Stimulated activated CD8-positive, alpha-beta memory T cell treated with anti-CD3 and anti-CD28 coated beads, Interleukin-15, amount 100 ng/mL, for 24 hours (primary cell): ENCODE measurements around the gene SETBP1.
A peak's percentile ranks its signal among the peaks of the same experiment; 100 is the strongest.

Experiments used
- DNase-seq: peaks from one replicate; pipeline ENCODE4 v3.0.0-alpha.2; 2020; ENCODE audit warnings: low read depth

Gene SETBP1

GRCh38 chr18:44679056-44679913, 1.4 kb upstream of the SETBP1 start:
- peak; percentile 18 for DNase-seq

- no peak for DNase-seq
Observed at GRCh38 chr18:44679914-44680272, 795 bp upstream of the SETBP1 start.

DNA sequence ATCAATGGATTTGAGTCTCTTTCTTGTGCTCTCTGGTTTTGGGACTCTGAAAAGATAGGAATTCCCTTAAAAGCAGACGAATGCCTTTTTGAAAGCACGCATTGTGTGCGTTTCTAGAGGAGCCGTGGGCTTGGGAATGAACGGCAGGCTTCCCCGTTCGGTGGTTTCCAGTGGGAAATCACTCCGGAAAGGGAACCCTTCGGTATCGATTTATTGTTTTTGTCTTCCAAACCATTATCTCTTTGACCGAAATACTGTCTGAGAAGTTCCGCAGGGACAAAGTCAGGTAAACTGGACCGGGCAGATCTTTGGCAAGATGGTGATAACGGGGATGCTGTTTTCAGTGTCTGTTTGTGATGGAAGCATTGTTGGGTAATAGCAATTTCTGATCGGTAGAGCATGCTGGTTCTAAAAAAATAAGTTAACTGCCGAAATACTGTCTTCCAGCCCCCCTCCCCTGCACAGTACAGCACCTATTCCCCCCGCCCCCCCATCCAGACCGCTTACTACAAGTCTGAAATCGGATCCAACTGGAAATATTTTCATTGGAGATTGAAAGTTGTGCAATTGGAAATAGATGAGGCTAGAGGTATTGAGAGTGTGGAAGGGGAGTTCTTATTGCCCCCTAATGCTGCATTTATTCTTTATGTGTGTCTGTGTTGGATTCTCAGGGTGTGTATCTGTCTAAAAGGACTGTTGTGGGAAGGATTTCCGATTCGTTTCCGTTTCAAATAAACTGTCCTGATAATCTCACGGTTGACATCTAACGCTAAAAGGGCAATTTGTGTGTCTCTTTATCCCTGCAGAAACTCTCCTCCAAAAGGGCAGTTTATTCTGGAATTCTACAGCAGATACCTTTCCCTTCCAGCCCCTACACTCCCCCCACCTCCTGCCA, 635 bp downstream of the SETBP1 start:
- no peak for DNase-seq

- DNase-seq, result no peak
Observed at GRCh38 chr18:44682201-44682870, 1.6 kb downstream of the SETBP1 start.

DNA sequence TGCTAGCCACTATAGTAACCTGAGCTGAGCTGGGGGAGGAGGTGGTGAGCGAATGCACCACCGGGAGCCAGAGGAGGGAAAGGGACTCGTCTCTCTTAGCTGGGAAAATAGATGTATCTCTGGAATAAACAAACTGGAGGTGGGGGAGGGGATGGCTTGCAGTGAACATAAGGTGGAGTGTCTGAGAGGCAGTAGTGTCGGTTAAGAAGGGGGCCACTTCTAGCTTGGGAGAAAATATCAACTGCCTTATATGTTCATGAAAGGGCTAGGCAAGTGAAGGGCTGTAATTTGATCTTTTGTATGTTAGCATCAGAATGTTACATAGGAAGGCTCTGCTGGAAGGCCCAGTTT, 2.2 kb downstream of the SETBP1 start:
- no peak for DNase-seq

DNA sequence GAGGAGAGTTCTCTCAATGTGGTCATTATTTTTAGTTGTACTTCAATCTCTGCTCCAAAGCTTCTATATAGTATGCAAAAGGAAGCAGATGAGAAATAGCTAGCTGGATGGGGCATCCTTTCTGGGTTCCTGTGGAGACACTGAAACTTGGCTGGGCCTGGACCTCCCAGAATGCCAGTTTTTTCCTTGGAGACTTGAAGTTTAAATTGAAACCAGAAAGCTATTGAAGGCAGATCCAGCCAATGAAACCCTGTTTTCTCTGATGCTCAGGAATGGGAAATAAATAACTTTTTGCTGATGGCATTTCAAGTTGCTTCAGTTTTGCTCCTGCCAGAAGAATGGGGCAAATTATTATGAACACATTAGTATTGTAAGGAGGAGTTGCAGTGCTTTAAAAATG, 2.9 kb downstream of the SETBP1 start:
- DNase-seq, result no peak

DNA sequence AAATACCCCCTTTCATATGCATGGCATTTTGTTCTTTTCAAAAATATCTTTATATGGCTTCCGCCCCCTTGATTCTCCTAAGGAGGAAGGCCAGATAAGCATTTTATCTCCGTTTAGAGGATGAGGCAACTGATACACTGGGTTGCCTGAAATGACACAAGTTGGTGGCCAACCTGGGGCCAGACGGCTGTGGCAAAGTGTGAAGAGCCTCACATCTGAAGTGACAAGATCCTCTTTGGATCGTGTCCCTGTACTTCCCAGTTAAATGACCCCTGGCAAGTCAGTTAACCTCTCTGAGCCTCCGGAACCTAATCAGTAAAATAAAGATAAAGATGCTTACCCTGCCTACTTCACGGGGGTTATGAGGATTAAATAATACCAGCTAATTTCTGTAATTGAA, 4.6 kb downstream of the SETBP1 start:
- no peak for DNase-seq

DNA sequence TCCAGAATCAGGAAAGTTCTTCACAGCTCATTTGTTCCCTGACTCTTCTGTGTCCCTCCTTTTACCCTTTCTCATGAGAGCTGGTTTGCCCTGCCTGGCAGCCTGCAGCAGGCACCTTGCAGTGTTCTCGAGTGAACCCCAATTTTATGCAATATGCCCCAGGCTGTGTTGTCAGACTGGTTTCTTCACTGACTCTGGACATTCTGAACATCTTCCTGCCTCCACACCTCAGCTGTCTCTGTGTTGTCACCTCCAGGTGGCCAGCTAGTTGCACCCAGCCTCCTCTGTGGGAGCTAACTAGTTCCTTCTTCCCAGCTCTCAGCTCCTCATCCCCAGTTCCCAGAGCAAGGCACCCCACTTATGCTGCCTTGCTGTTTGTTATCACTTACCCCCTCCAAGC, 5.5 kb downstream of the SETBP1 start:
- DNase-seq, result no peak

DNA sequence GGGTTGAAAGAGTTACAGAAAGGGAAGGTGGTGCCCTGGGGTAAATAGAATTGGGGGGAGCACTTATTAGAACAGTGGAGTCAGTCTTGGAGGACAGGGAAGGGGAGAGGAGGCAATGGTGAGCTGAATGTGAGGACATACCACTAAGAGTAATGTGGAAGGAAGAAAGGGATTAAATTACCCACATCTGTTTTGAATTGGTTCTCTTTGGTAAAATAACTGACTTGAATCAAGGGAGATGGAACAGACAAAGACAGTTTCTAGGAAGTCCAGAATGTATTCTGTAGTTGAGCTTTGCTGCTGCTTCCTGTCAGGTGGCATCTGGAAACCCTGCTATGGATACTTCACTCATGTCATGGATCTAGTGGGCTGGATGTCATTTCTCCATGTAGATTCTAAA, 6.7 kb downstream of the SETBP1 start:
- DNase-seq, result no peak

- DNase-seq, result no peak
Observed at GRCh38 chr18:44689736-44690135, 9.0 kb downstream of the SETBP1 start.

- no peak for DNase-seq
Observed at GRCh38 chr18:44691148-44691925, 10.6 kb downstream of the SETBP1 start.

DNA sequence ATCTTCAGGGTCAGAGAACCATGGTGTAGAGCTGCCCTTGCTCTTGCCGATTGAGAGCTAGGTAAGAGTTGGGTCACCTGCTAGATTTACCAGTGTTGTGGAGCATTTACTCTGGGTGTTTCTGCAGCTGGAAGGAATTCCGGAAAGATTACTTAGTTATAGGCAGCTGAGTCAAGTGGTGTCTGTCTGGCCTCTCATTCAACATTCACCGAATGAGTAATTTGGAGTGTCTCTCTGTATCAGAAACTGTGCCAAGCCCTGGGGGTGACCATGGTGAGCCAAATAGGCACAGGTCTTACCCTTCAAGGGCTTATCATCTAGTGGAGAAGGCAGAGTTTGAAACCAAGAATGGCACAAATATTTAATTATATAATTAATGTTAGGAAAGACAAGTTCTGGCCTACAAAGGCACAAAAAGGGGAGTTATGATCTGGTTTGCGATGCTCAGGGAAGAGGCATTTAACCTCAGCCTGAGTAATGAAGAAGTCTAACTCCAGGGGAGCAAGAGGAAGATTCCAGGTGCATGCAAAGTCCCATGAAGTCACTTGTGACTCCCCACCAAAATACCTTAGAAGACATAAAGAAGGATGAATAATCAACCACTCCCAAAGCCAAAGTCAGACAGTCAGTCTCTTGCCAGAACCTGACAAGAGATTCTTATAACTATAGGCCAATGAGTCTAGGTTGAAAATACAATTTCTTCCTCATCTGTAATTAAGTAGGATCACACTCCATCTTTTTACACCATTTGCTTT, 12.5 kb downstream of the SETBP1 start:
- no peak for DNase-seq

DNA sequence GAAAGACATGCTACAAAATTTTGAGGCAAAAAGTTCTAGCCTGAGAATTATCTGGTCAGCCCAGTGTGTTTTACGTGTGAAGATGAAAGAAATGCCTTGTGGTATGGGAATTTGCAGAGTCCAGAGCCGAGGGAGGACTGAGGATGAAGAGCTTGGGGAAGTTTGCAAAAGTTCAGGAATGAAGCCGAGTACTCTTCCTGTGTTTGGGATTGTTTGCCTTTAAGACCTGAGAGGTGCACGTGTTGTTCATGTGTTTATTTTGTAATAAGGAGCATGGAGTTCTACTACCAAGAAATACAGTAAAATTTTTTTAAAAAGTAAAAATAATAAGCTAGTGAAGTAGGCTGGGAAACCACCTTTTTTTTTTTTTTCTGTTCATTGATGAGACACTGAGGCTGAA, 14.8 kb downstream of the SETBP1 start:
- no peak for DNase-seq

DNA sequence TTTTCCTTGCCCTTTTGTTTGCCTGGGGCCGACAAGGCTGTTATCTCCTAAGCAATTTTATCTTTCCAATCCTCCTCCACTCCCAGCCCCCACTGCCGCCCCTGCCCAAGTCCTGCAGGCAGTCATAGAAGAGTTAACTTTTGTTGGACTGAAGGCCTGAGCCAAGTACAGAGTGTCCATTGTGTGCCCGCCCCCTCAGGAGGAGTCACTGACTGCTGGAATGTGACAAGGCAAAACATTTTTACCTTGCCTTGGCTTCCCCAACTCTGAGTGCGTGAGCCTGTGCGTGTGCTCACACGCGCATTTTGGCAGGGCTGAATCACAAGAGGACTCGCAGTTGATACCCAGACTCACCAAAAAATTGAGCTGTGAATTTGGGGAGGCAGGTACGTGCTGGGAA, 16.2 kb downstream of the SETBP1 start:
- no peak for DNase-seq

GRCh38 chr18:44697315-44697714, 16.6 kb downstream of the SETBP1 start:
- DNase-seq, result no peak

DNA sequence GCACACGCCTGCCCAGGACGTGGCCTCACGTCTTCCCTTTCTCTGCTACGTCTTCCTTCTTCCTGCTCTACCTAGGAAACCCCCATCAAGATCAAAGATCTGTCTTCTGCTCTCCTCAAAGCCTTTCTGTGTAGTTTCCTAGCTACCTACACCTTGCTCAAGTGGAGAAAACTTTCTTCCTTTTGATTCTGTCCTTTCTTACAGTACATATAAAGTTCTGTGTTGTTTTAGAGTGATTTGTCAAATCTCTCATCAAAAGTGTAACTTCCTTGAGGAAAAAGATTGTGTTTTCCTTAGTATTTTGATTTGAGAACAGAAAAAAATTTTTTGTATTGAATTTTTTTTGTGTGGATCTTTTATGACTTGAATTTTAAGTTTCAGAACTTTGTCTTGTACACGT, 17.8 kb downstream of the SETBP1 start:
- DNase-seq, result no peak

- DNase-seq, result no peak
Observed at GRCh38 chr18:44699572-44700261, 19.0 kb downstream of the SETBP1 start.

DNA sequence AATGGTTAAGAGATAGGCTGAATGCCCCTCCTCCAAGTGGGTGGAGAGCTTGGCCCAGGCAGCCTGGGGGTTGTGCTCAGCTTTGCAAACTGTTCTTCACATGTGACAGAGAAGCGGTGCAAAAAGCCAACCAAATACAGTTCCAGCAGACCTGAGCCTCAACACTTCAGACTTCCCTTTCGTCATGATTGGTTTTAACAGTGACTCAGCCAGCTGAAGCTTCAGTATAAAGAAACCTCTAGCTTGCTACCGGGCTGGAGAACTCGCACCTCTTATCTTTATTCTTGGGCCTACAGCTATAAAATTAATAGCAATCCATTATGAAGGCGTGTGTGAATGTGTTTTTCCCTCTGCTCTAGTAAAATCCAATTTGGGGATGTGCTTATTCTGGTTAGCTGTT, 20.0 kb downstream of the SETBP1 start:
- no peak for DNase-seq

DNA sequence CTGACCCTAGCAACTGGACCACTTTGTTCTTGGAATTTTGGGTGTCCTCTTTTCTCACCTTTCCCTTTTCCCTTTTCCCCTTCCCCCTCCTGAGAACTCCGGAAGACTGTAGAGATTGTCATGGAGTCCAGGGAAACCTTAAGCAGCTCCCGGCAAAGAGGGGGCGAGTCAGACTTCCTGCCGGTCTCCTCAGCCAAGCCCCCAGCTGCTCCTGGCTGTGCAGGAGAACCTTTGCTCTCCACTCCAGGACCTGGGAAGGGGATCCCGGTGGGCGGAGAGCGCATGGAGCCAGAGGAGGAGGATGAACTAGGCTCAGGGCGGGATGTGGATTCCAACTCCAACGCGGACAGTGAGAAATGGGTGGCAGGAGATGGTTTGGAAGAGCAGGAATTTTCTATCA, 20.5 kb downstream of the SETBP1 start:
- no peak for DNase-seq

DNA sequence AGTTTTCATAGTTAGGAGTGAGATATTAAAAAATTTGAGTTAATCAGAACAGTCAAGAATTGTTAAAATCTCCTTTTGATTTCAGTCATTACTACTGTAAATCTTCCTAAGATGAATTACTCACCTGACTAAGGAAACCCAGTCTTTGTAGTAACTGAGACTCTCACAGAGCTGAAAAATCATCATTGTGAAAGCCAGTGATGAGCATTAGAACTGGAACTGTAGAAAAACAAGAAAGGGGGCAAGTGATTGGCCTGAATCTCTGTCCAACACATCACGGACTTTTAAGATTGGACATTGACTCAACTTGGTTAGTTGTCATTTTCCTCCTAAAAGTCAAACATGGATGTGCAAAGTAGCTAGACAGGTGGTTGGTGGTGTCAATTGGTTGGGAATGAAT, 21.9 kb downstream of the SETBP1 start:
- DNase-seq, result no peak
